Right atrium auricular region (tissue), 2 donors: ENCODE measurements around the gene LRP1B. TPM values are rescaled to one million over a fixed set of nuclear protein-coding genes. Genes with fewer than 3 reads are reported as not detected.

Experiments used
- DNase-seq: peaks from one replicate; pipeline ENCODE4 v3.0.0-alpha.2; 2019; ENCODE audit warnings: low spot score
- H3K27ac ChIP-seq, 2 donors: fragments of 200-600 bp; sonication (generic); 1 replicate in 1 of 2; 2 replicates in 1 of 2; pipeline ENCODE4 v1.5.1; 2016 to 2019
- H3K27me3 ChIP-seq, 2 donors: fragments of 200-600 bp; sonication (generic); one replicate each; pipeline versions ENCODE4 v1.5.1 to v1.6.0; 2017 to 2019
- H3K36me3 ChIP-seq: fragments of 200-600 bp; sonication (generic); one replicate; pipeline ENCODE4 v1.5.1; 2016
- H3K4me1 ChIP-seq, 2 donors: fragments of 200-600 bp; sonication (generic); one replicate each; pipeline versions ENCODE4 v1.5.1 to v1.6.0; 2017 to 2019
- H3K4me3 ChIP-seq, 2 donors: fragments of 200-600 bp; sonication (generic); 1 replicate in 1 of 2; 2 replicates in 1 of 2; pipeline ENCODE4 v1.5.1; 2017 to 2019; ENCODE audit warnings: mild to moderate bottlenecking in 1 of 2, moderate library complexity in 1 of 2
- H3K9me3 ChIP-seq, 2 donors: fragments of 200-600 bp; sonication (generic); one replicate each; pipeline ENCODE4 v1.5.1; 2019
- CTCF ChIP-seq, 2 donors: fragments of 200-600 bp; sonication (generic); IDR thresholded peaks; one replicate each; pipeline ENCODE4 v1.5.1; 2019; ENCODE audit warnings: antibody characterized with exemption in 2 of 2
- total RNA-seq, 2 donors: library from RNA; depleted of rRNA; stranded (reverse); fragments of >200 nt; gene quantifications; one replicate each; pipeline ENCODE4 v1.1.0, GENCODE V29; 2016

Gene LRP1B
- total RNA-seq, 2 donors from 2014 or later, result 0.44 to 0.47 TPM

GRCh38 chr2:140949932-140950331, 1180.9 kb downstream of the LRP1B start:
- no peaks in the 10 kb centered on the region for H3K27me3 ChIP-seq
- H3K9me3 ChIP-seq, result no peaks in the 10 kb centered on the region
- TF ChIP-seq CTCF (IDR thresholded peaks at IDR 0.05), result no peak
- no peaks in the 10 kb centered on the region for H3K36me3 ChIP-seq
- H3K4me3 ChIP-seq, result no peak overlapping the region
- H3K4me1 ChIP-seq, result no peaks in the 10 kb centered on the region
- DNase-seq, result no peak
- no peak overlapping the region for H3K27ac ChIP-seq

- no peak overlapping the region for H3K4me3 ChIP-seq
- TF ChIP-seq CTCF (IDR thresholded peaks at IDR 0.05), result no peak
- H3K36me3 ChIP-seq, result no peaks in the 10 kb centered on the region
- no peak overlapping the region for H3K27ac ChIP-seq
- DNase-seq, result no peak
- H3K9me3 ChIP-seq, result no peaks in the 10 kb centered on the region
- H3K27me3 ChIP-seq, result no peaks in the 10 kb centered on the region
- H3K4me1 ChIP-seq, result no peaks in the 10 kb centered on the region
Measured at GRCh38 chr2:140947236-140947635, 1183.6 kb downstream of the LRP1B start.

GRCh38 chr2:140943867-140944266, 1186.9 kb downstream of the LRP1B start:
- H3K4me3 ChIP-seq, result no peak overlapping the region
- no peaks in the 10 kb centered on the region for H3K9me3 ChIP-seq
- no peak for TF ChIP-seq CTCF (IDR thresholded peaks at IDR 0.05)
- no peak for DNase-seq
- H3K4me1 ChIP-seq, result no peaks in the 10 kb centered on the region
- H3K36me3 ChIP-seq, result no peaks in the 10 kb centered on the region
- no peak overlapping the region for H3K27ac ChIP-seq
- no peaks in the 10 kb centered on the region for H3K27me3 ChIP-seq

GRCh38 chr2:140942284-140942683, 1188.5 kb downstream of the LRP1B start:
- H3K4me1 ChIP-seq, result no peaks in the 10 kb centered on the region
- H3K9me3 ChIP-seq, result no peaks in the 10 kb centered on the region
- H3K27ac ChIP-seq, result no peak overlapping the region
- H3K36me3 ChIP-seq, result no peaks in the 10 kb centered on the region
- no peak overlapping the region for H3K4me3 ChIP-seq
- no peak for TF ChIP-seq CTCF (IDR thresholded peaks at IDR 0.05)
- DNase-seq, result no peak
- H3K27me3 ChIP-seq, result no peaks in the 10 kb centered on the region

- Histone ChIP-seq H3K36me3 (no peaks in the 10 kb centered on the region), H3K27ac (no peak overlapping the region), H3K27me3 (no peaks in the 10 kb centered on the region), H3K9me3 (no peaks in the 10 kb centered on the region), H3K4me1 (no peaks in the 10 kb centered on the region), H3K4me3 (no peak overlapping the region)
- DNase-seq, result no peak
- TF ChIP-seq CTCF (IDR thresholded peaks at IDR 0.05), result no peak
Measured at GRCh38 chr2:140929849-140930248, 1201.0 kb downstream of the LRP1B start.

- no peaks in the 10 kb centered on the region for H3K36me3 ChIP-seq
- no peaks in the 10 kb centered on the region for H3K27me3 ChIP-seq
- no peak overlapping the region for H3K4me3 ChIP-seq
- no peak for TF ChIP-seq CTCF (IDR thresholded peaks at IDR 0.05)
- H3K27ac ChIP-seq, result no peak overlapping the region
- no peaks in the 10 kb centered on the region for H3K4me1 ChIP-seq
- H3K9me3 ChIP-seq, result no peaks in the 10 kb centered on the region
- no peak for DNase-seq
Measured at GRCh38 chr2:140918426-140918825, 1212.4 kb downstream of the LRP1B start.
